ENCODE results near the gene KRTAP19-1.
"Not testable (repeated sequence)": the region's sequence is repeated elsewhere in the genome, so short reads cannot be mapped to it uniquely, and the experiment has no call there.

KRTAP19-1 gene

DNA sequence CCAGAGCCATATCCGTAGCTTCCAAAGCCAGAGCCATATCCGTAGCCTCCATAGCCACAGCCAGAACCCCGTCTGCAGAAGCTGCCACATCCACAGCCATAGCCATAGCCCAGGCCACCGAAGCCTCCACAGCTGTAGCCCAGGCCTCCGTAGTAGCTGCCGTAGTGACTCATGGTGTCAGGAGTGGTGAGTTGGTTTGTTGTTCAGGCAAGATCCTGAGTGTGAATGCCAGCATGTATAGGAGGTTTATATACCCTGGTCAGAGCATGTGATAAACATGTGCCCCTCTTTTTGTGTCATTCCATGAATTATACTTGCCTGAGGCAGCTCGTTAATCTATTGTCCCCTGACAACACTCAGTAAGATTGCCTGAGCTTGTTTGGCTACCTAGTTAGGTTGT lies at the start of gene KRTAP19-1:
TSS of gene KRTAP19-1 (minus strand) at position 223 of the 400 bp plus-strand sequence. CDS start at position 173, 50 bp downstream.
- no peak for DNase-seq

DNA sequence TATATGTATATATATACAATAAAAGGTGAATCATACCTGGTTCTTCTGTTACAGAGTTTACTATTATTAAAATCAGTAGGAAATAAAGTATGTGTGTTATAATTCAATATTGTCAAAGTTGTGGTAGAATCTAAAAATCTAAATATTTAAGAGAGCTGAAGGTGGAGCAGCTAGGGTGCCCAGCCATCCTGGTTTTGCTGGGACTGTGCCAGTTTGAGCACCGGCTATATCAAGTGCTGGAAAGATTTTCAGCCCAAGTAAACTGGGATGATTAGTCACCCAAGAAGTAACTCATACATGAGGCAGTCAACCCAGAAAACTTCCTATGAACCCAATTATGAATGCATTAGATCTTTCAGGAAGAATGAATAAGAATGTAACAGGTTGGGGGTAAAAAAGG lies 38.7 kb upstream of the KRTAP19-1 start:
- DNase-seq, result no peak

DNA sequence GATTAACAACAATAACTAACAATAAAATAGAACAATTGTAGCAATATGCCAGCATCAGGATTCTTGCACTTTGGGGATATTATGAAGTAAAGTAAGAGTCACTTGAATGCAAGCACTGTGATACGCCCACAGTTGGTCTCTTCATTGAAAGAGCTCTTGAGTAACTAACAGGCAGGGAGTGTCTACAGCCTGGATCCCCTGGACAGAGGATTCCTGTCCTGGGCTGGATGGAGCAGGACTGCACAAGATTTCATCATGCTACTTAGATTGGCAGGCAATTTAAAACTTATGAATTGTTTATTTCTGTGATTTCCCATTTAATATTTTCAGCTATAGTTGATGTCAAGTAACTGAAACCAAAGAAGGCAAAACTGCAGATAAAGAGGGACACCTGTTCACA lies 35.5 kb upstream of the KRTAP19-1 start:
- no peak for DNase-seq

DNA sequence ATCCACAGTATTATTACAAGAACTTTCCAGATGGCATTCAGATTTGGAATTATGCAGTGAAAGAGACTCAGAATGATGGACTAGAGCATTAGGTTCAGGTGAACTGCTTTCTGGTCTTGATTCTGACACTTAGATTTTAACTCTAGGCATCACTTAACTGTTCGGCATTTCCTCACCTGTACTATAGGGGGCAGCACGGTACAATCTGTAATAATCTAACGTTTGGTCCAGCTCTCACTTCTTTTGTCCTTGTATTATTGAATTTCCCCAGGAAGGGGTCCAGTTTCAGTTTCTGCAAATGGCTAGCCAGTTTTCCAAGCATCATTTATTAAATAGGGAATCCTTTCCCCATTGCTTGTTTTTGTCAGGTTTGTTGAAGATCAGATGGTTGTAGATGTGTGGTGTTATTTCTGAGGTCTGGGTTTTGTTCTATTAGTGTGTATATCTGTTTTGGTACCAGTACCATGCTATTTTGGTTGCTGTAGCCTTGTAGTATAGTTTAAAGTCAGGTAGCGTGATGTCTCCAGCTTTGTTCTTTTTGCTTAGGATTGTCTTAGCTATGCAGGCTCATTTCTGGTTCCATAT lies 25.5 kb upstream of the KRTAP19-1 start:
- not testable (repeated sequence) for DNase-seq

DNA sequence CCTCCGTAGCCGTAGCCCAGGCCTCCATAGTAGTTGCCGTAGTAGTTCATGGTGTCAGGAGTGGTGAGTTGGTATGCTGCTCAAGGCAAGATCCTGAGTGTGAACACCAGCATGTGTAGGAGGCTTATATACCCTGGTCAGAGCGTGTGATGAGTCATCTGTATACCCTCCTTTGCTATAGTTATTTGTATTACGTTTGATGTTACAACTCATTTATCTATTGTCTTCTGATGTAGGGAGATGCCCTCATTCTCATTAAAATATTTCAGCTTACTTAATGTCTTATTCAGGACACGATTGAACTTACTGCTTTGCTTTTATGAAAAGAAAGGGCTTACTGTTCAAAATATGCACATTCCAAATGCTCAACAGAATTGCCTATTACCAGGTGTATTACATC lies 21.9 kb upstream of the KRTAP19-1 start, which contains the start of gene KRTAP19-5:
TSS of gene KRTAP19-5 (minus strand) at position 101 of the 400 bp plus-strand sequence. CDS start at position 50, 51 bp downstream.
- no peak for DNase-seq

DNA sequence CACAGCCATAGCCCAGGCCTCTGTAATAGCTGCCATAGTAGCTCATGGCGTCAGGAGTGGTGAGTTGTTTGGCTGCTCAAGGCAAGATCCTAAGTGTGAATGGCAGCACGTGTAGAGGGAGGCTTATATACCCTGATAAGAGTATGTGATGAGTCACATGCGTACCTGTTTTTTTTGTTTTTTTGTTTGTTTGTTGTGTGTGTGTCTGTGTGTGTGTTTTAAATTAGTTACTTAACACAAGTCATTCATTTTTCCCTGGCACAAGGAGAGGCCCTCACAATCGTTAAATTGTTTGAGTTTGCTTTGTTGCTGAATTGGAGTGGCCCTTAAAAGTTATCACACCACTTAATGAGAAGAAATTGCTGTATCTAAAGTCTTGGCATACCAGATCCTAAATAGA lies 16.9 kb upstream of the KRTAP19-1 start, which contains the start of gene KRTAP19-4:
TSS of gene KRTAP19-4 (minus strand) at position 101 of the 400 bp plus-strand sequence. CDS start at position 46, 55 bp downstream.
- DNase-seq, result no peak

DNA sequence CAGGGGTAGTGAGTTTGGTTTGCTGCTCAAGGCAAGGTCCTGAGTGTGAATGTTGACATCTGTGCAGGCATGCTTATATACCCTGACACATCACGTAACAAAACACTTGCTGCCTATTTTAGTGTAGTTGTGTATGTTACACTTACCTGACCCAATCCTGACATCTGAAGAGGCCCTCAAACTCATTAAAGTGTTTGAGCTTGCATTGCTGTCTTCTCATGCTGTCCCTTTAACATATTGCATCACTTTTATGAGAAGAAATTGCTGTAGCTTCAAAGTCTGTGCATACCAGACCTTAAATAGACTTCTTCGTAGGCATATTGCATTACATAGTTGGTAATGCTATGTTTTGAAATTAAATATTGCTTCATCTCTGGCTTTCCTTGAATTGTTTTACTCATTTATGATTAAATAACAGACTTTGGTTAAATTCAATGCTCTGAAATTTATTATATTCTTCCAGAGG lies 11.8 kb upstream of the KRTAP19-1 start, which contains the start of gene KRTAP19-3:
TSS of gene KRTAP19-3 (minus strand) at position 51 of the 466 bp plus-strand sequence. CDS start 56 bp downstream, outside the sequence.
- no peak for DNase-seq

DNA sequence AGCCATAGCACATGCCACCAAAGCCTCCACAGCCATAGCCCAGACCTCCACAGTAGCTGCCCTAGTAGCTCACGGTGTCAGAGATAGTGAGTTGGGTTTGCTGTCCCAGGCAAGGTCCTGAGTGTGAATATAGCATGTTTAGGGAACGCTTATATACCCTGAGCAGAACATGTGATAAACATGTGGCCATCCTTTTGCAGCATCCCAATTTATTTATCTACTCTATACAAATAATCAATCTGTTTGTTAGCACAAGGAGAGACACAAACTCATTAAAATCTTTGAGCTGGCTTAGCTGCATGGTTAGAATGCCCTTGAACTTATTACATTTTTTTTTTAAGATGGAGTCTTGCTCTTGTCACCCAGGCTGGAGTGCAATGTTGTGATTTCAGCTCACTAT lies 7.2 kb upstream of the KRTAP19-1 start, which contains the start of gene KRTAP19-2:
TSS of gene KRTAP19-2 (minus strand) at position 101 of the 400 bp plus-strand sequence. CDS start at position 13, 88 bp downstream.
- DNase-seq, result no peak

DNA sequence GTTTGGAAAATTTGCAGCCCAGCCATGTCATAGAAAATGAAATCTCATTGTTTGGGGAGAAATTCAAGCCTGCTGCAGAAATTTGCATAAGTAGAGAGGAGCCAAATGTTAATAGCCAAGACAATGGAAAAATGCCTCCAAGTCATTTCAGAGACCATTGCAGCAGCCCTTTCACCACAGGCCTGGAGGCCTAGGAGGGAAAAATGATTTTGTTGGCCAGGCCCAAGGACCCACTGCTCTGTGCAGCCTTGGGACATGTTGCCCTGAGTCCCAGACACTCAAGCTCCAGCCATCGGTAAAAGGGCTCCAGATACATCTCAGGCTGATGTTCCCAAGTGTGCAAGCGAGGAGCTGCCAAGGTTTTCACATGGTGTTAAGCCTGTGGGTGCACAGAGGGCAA lies 6.0 kb upstream of the KRTAP19-1 start:
- DNase-seq, result no peak

DNA sequence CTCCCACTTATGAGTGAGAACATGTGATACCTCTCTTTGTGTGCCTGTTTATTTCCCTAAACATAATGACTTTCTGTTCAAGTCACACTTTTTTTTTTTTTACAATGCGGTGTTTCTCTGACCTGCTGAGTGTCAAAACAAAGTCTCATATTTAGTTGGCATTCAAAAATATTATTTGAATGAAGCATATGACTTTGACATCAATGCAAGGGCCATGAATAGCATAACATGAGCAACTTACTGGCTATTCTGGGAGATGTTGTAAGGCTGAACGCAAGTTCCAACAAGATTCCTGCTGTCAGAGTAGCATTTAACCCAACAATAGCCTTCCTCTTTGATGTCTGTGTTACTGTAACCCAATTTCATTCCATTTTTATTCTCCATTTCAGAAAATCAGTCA lies 2.0 kb upstream of the KRTAP19-1 start:
- DNase-seq, result no peak

DNA sequence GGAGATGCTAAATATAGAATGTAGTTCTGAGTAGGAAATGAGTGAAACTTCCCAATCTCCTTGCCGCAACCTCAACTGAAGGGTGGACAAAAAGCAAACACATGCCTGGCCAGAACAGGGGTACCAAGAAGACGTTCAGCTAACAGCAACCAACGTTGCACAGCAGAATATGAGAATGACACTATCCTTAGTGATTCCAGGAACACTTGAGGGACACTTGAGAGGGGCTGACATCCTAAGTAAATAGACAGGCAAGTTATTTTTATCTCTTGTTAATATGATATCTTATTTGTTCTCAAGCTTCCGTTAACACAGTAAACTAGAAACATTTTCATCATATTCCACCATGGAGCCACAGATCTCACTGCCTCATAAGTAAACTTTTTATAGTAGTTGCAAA lies 908 bp downstream of the KRTAP19-1 start:
- DNase-seq, result no peak

DNA sequence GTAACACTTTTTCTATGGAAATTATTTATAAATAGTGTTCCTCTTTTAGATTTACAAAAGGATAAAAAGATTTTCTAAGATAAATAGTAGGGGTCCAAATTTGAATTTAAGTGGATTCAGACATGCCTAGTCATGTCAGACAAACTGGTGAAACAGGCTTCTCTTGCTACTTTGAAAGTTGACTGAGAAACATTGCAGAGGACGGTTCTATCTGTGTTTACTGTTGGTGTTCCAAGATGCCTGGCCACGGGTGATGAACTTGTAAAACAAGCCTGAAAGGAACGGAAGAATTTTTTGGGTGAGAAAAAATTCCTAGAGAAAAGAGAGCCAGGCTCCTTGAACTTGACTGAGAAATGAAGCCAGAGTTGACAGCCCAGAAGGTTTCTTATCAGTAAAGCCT lies 2.2 kb downstream of the KRTAP19-1 start:
- no peak for DNase-seq

DNA sequence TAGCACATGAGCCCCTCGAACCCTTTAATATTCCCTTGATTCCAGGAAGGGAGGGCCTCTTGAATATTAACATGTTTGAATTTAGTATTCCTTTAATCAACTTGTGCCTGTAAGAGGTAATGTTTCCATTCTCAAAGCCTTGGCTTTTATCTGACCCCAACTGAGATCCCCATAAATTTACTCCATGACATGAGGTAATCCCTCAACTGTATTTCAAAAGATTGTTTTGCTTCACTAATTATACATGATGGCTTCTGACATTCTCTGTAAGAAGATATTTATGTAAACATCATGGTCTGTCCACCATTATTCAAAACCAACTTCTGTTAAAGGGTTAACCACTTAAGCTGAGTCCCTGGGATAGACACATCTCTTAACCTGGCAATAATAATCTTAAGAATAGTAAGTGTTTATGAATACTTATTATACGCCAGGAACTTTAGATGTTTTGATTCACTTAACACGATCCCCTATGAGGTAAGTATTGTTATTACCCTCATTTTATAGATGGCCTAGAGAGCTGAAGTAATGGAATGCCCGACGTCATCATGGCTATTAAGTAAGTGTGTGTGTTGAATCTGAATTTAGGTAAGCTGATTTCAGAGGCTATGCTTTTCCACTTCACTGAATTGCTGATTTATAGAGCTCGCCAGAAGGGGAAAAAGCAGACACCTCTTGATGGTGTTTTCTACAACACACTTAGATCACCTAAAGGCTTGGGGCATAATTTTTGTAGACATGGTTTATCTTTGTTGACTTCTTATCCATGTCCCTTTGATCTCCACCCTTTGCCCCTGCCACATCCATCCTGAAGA lies 11.1 kb downstream of the KRTAP19-1 start:
- no peak for DNase-seq

DNA sequence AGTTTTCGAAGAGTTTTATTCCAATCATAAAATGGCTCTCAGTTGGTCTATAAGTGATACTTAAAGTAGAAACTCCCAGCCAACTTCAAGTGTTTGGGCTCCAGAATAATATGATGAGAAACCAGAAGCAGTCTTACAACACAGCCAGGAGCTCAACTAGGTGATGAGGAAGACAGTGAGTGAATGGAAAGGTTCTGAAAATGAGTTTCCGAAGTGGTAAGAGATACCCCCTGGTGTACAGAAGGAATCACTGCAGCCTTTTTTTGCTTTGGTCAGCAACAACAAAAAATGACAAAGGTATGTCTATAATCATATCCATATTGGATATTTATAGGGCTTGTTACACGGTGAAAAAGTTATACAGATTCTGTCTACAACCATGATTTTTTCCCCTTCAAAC lies 16.5 kb downstream of the KRTAP19-1 start:
- no peak for DNase-seq

DNA sequence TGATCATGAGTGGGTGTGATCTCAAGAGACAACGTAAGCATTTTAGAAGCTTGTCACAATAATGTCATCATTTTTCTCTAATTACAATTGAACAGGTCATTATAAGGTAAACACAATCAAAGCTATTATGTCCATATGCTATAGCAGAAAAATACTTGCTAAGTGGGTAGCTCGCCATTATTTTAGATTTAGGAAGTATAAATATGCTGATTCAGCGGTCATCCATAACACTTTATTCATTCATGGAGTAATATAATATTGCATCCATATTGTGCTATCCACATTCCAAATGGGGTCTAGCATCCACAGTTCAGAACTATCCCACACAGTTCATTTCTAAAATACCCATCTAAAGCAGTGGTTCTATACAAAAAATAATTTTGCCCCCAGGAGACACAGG lies 31.7 kb downstream of the KRTAP19-1 start:
- no peak for DNase-seq

DNA sequence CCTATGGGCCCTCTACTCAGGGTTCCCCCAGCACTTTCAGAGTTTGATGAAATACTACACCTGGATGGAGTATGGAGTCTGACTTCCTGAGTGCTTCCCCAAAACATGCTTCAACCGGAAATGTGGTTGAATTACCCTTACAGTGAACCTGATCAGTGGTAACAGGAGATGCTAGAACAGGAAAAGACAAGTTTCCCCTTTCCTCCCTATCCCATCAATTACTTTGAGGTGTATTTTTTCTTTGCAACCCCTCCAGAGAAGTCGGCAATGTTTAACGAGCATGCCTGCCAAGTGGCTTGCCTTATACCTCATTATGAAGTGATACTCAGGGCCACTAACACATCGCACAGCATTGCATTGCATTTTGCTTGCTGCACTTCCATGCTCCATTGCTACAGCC lies 33.1 kb downstream of the KRTAP19-1 start:
- no peak for DNase-seq

DNA sequence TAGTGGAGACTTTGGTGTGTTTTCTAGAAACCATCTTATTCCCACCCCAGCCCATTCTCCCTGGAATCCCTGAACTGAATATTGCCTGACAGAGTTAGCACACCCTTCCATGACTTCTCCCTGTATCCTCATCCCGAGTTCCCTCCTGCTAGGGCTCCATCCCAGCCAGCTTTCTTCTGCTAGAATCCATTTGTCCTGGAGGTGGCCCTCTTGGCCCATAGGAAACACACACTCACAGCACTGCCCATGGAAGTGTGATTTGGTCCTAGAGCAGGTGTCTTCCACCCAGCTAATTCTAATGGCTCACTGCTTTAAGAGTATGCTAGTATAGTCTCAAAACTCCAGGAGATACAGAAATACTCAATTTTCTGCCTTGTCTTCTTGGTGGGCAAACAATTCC lies 36.0 kb downstream of the KRTAP19-1 start:
- DNase-seq, result no peak

DNA sequence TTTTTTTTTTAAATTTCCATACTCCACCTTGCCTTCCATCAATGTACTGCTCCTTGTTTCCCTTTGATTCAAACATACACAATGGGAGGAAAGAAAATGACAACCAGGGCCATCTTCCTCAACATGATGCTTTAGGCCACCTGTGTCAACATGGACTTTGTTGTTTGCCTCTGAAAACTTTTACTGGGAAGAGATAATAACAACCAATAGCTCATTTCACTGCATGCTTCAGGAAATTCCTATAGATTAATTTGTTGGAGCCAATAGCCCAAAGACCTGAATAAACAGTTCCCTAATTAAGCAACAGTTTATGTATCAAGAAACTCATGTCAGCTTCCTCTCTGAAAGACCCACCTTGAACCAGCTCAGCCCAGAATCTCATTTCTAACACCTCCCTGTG lies 36.9 kb downstream of the KRTAP19-1 start:
- DNase-seq, result no peak

DNA sequence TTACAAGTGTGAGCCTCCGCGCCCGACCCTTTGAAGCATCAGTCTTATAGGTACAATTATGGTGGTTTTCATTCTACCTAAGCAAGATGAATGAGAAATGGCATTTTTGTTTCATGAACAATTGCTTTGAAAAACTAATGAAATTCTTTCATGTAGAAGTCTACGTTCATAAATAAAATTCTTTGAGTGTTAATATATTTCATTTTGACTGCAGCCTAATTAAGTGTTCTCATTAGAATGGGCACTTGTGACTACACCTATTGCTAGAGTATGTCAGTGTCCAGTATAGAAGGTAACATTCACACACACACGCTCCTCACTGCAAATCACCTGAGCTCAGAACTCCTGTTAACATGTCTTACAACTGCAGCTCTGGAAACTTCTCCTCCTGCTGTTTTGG lies 40.2 kb downstream of the KRTAP19-1 start, which contains the start of gene KRTAP15-1:
TSS of gene KRTAP15-1 (plus strand) at position 301 of the 400 bp plus-strand sequence. CDS start at position 354, 53 bp downstream.
- no peak for DNase-seq

DNA sequence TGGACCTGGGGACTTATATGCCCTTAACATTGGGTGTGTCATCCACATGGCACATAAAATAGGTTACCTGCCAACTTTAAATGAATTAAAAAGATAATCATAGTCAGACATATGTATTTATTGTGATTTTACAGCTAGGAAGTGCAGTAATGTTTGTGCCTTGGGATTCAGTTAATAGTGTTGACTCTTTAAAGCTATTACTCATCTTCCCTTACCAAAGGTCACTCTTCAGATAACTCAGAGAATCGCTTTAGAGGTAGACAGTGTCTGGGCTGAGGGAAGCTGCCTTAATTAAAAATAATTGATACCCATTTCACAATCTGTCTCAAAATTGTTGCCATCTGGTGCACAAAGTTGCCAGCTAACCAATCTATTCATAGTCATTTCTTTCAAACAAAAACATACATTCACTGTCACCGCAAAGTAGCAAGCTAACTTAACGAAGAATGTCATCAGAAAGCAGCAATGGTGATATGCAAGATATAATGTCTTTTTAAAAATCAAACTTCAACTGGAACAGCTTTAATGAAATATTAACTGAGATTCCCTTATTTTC lies 43.1 kb downstream of the KRTAP19-1 start:
- no peak for DNase-seq

DNA sequence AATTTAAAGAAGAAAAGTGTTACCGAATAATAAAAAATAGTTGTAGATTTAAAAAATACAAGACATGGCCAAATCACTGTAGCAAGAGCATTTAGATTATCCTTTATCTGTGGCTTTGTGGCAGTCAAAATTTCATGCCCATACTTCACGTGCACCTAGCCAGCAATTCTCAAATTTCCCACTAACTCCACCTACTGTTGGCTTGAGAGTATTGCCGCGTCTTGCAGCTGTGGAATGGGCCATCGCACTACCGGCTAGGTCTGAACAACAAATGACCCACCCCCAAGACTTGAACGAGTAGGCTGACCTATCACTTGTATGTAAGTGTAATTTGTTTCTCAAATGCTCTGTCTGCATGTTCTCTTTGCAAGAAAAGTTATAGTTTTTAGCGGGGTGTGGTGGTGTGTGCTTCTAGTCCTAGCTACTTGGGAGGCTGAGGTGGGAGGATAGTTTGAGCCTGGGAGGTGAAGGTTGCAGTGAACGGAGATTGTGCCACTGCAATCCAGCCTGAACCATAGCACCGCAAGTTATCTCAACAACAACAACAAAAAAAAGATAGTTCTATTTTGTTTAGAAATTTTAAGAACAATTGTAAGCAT lies 46.0 kb downstream of the KRTAP19-1 start:
- DNase-seq, result no peak

DNA sequence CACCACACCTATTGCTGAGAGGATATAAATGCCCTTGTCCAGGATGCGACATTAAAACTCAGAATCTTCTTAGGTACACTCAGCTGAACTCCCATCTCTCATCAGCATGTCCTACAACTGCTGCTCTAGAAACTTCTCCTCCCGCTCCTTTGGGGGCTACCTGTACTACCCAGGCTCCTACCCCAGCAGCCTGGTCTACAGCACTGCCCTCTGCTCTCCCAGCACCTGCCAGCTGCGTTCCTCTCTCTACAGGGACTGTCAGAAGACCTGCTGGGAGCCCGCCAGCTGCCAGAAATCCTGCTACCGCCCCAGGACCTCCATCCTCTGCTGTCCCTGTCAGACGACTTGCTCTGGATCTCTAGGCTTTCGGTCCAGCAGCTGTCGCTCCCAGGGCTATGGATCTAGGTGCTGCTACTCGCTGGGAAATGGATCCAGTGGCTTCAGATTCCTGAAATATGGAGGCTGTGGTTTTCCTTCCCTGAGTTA lies 50.0 kb downstream of the KRTAP19-1 start, which contains the start of gene KRTAP13-4:
TSS of gene KRTAP13-4 (plus strand) at position 51 of the 486 bp plus-strand sequence. CDS start at position 107, 56 bp downstream.
- DNase-seq, result no peak
